ENCODE measurements around the gene TAS2R5.

- TF ChIP-seq CTCF (IDR thresholded peaks at IDR 0.05): no peak
- no peak for TF ChIP-seq POLR2AphosphoS5 (IDR thresholded peaks at IDR 0.05; ENCODE audit: insufficient read depth in 1 of 2, low read depth in 1 of 2)
These were observed 35.1 kb upstream of the TAS2R5 start for GRCh38 chr7:141754939-141755338.
